SU-DHL-6 (cell line): ENCODE measurements around the gene DKC1.

Experiments used
- H2AFZ ChIP-seq: fragments of 200-600 bp; sonication (generic); 2 replicates; pipeline ENCODE4 v1.6.1; 2014; ENCODE audit warnings: low read depth, mild to moderate bottlenecking, moderate library complexity, mixed read lengths, antibody characterized with exemption, low read length; ENCODE audit not compliant: severe bottlenecking
- H3F3A ChIP-seq: fragments of 200-600 bp; shearing (Covaris generic); 2 replicates; pipeline ENCODE4 v1.6.0; 2016; ENCODE audit warnings: antibody characterized with exemption, mild to moderate bottlenecking; ENCODE audit not compliant: insufficient read depth
- H3K27ac ChIP-seq: fragments of 200-600 bp; sonication (generic); 2 replicates; pipeline ENCODE4 v1.5.1; 2016; ENCODE audit warnings: low read depth, mild to moderate bottlenecking, low read length, moderate library complexity, mixed read lengths
- H3K27me3 ChIP-seq: fragments of 200-600 bp; sonication (generic), shearing (Covaris generic); 2 replicates; pipeline ENCODE4 v1.6.0; 2014; ENCODE audit warnings: mild to moderate bottlenecking, low read length
- H3K36me3 ChIP-seq: fragments of 200-600 bp; sonication (generic); 2 replicates; pipeline ENCODE4 v1.6.1; 2014; ENCODE audit warnings: mild to moderate bottlenecking, low read length, mixed read lengths
- H3K4me2 ChIP-seq: fragments of 300-600, 200-600 bp; shearing (Covaris generic), sonication (generic); 2 replicates; pipeline ENCODE4 v1.6.0; 2014; ENCODE audit warnings: low read length, low read depth, mild to moderate bottlenecking; ENCODE audit not compliant: poor library complexity, severe bottlenecking
- H3K4me3 ChIP-seq: fragments of 200-600 bp; sonication (generic); 2 replicates; pipeline ENCODE4 v1.5.1; 2014; ENCODE audit warnings: antibody characterized with exemption, low read length, mild to moderate bottlenecking, mixed read lengths; ENCODE audit not compliant: insufficient read depth, poor library complexity, severe bottlenecking
- H3K79me2 ChIP-seq: fragments of 200-600 bp; sonication (generic); 2 replicates; pipeline ENCODE4 v1.6.1; 2014; ENCODE audit warnings: mild to moderate bottlenecking, low read length, moderate library complexity; ENCODE audit not compliant: insufficient read depth
- H3K9ac ChIP-seq: fragments of 200-600 bp; sonication (generic); 2 replicates; pipeline ENCODE4 v1.7.0; 2014; ENCODE audit warnings: mild to moderate bottlenecking, low read length
- H3K9me2 ChIP-seq: fragments of 200-600 bp; sonication (generic); replicated peaks from 2 replicates; pipeline ENCODE4 v1.6.1; 2014; ENCODE audit warnings: low read length; ENCODE audit not compliant: insufficient read depth
- H3K9me3 ChIP-seq: fragments of 200-600 bp; sonication (generic); 2 replicates; pipeline ENCODE4 v1.6.1; 2014; ENCODE audit warnings: low read length, mixed read lengths; ENCODE audit not compliant: insufficient read depth
- H4K20me1 ChIP-seq: fragments of 200-600 bp; sonication (generic); 2 replicates; pipeline ENCODE4 v1.6.1; 2014; ENCODE audit warnings: low read depth, mild to moderate bottlenecking, antibody characterized with exemption, low read length, moderate library complexity, mixed read lengths
- EZH2phosphoT487 ChIP-seq: fragments of 200-600 bp; sonication (generic), shearing (Covaris generic); conservative IDR thresholded peaks from 2 replicates; pipeline ENCODE4 v1.6.1; 2018; ENCODE audit warnings: mild to moderate bottlenecking, antibody characterized with exemption, low read length, moderate library complexity, mixed read lengths
- TF ChIP-seq, protein P1 (sequence below): fragments of 200-600 bp; sonication (generic); IDR thresholded peaks from one replicate; pipeline ENCODE4 v1.5.1; 2017; ENCODE audit warnings: antibody characterized with exemption, mild to moderate bottlenecking, low read length, moderate library complexity; ENCODE audit not compliant: insufficient read depth, poor library complexity, severe bottlenecking

DKC1 gene

DNA sequence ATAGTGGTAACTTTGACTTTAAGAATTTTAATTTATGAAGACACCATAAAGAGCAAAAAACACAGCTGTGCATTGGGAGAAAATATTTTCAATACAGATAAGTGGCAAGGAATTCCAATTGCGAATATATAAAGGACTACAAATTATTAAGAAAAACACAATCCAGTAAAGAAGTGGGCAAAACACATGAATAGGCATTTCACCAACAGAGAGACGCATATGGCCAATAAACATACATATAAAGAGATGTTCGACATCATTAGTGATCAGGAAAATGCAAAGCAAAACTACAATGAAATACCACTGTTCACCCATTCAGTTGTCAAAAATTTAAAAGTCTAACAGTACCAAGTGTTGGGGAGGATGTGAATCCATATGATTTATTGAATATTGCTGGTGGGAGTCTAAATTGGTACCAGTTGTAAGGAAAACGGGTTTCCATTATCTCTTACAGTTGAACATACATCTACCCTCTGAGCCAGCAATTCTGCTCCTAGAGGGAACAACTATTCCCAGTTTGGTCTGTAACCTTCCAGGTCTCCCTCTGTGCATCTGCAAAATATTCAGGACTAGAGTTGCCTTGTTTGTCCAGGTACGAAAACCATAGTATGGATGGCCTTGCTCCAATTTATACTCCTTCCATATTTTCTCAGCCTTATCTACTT, 44.3 kb downstream of the DKC1 start:
- no peaks in the 10 kb centered on the region for H3K36me3 ChIP-seq
- no peaks in the 10 kb centered on the region for H3F3A ChIP-seq
- H3K79me2 ChIP-seq: no peaks in the 10 kb centered on the region
- no peaks in the 10 kb centered on the region for H4K20me1 ChIP-seq
- no peak overlapping the region for H3K9ac ChIP-seq
- H2AFZ ChIP-seq: no peak overlapping the region
- no peaks in the 10 kb centered on the region for H3K9me3 ChIP-seq
- H3K4me3 ChIP-seq: no peak overlapping the region
- no peak overlapping the region for H3K27ac ChIP-seq
- no peak overlapping the region for H3K4me2 ChIP-seq
- no peaks in the 10 kb centered on the region for H3K27me3 ChIP-seq
- H3K9me2 ChIP-seq: no peaks in the 10 kb centered on the region
- TF ChIP-seq, protein P1, sequence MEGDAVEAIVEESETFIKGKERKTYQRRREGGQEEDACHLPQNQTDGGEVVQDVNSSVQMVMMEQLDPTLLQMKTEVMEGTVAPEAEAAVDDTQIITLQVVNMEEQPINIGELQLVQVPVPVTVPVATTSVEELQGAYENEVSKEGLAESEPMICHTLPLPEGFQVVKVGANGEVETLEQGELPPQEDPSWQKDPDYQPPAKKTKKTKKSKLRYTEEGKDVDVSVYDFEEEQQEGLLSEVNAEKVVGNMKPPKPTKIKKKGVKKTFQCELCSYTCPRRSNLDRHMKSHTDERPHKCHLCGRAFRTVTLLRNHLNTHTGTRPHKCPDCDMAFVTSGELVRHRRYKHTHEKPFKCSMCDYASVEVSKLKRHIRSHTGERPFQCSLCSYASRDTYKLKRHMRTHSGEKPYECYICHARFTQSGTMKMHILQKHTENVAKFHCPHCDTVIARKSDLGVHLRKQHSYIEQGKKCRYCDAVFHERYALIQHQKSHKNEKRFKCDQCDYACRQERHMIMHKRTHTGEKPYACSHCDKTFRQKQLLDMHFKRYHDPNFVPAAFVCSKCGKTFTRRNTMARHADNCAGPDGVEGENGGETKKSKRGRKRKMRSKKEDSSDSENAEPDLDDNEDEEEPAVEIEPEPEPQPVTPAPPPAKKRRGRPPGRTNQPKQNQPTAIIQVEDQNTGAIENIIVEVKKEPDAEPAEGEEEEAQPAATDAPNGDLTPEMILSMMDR: no peak
- TF ChIP-seq EZH2phosphoT487: no peak

DNA sequence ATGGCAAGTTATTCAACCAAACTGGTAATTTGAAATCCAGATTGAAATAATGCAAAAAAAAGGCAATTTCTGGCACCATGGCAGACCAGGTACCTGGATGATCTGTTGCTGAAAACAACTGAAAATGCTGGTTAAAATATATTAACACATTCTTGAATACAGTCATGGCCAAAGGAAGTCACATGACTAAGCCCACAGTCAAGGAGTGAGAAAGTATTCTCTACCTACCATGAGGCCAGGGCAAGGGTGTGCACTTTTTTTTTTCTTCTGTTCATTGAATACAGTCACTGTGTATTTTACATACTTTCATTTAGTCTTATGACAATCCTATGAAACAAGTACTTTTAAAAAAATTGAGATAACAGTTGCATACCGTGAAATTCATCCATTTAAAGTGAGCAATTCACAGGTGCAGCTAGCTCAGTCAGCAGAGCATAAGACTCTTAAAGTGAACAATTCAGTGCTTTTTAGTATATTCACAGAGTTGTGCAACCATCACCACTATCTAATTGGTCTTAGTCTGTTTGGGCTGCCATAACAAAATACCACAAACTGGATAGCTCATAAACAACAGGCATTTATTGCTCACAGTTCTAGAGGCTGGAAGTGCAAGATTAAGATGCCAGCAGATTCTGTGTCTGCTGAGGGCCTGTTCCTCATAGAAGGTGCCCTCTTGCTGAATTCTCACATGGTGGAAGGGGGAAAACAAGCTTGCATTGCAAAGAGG, 47.4 kb downstream of the DKC1 start:
- Histone ChIP-seq H3K4me2 (no peak overlapping the region), H3K36me3 (no peaks in the 10 kb centered on the region), H4K20me1 (no peaks in the 10 kb centered on the region), H3K9me2 (no peaks in the 10 kb centered on the region), H3K27me3 (no peaks in the 10 kb centered on the region), H3K27ac (no peak overlapping the region), H3F3A (no peaks in the 10 kb centered on the region), H2AFZ (no peak overlapping the region), H3K9ac (no peak overlapping the region), H3K4me3 (no peak overlapping the region), H3K79me2 (no peaks in the 10 kb centered on the region), H3K9me3 (no peaks in the 10 kb centered on the region)
- TF ChIP-seq, protein P1: no peak
- no peak for TF ChIP-seq EZH2phosphoT487

DNA sequence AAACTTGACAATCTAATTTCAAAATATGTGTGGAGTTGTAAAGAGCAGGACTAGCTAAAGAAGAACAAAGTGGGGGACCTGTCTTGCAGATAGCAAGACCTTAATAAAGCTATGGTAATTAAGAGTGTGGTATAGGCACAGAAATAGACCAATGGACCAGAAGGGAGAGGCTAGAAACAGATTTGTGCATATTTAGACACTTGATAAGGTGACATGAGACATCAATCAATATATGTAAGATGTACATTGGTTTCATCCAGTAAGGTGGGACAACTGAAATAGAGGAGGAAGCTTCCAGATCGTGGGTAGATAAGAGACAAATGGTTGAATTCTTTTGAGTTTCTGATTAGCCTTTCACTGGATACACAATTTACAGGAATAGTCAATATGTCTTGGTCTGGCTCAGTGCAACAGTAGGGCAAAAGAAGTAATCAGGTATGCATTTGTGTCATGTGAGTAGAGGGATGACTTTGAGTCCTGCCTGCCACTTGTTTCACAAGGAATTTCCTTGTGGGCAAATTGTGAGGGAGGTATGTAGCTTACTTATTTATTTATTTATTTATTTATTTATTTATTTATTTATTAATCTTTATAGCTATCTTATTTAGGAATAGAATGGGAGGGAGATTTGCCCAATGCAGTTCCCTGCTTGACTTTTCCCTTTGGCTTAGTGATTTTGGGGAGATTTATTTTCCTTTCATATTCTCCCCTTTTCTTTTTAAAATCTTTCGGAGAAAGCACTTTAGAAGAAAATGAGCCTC, 49.9 kb downstream of the DKC1 start:
- Histone ChIP-seq H3K79me2 (no peaks in the 10 kb centered on the region), H3K27me3 (no peaks in the 10 kb centered on the region), H3K4me3 (no peak overlapping the region)

More for the DNA sequence above, 49.9 kb downstream of the DKC1 start:
- H3K4me2 ChIP-seq: no peak overlapping the region
- no peaks in the 10 kb centered on the region for H3K9me2 ChIP-seq
- no peaks in the 10 kb centered on the region for H3K36me3 ChIP-seq
- no peak overlapping the region for H3K9ac ChIP-seq
- no peak overlapping the region for H2AFZ ChIP-seq
- H3F3A ChIP-seq: no peaks in the 10 kb centered on the region
- no peaks in the 10 kb centered on the region for H3K9me3 ChIP-seq
- no peak for TF ChIP-seq EZH2phosphoT487
- TF ChIP-seq, protein P1: no peak
- H4K20me1 ChIP-seq: no peaks in the 10 kb centered on the region
- no peak overlapping the region for H3K27ac ChIP-seq
